Measurements from ENCODE around the gene PEX13. TPM values are rescaled to one million over a fixed set of nuclear protein-coding genes. Genes with fewer than 3 reads are reported as not detected.
"Not testable (repeated sequence)": the region's sequence is repeated elsewhere in the genome, so short reads cannot be mapped to it uniquely, and the experiment has no call there.

PEX13 gene
- total RNA-seq, 4 donors from 2014 or later, result 26.3 to 48.5 (median 42.1) TPM

GRCh38 chr2:61006486-61007105, 10.9 kb upstream of the PEX13 start:
- no peak overlapping the region for H3K27ac ChIP-seq
- no peak for ATAC-seq
- H3K9me3 ChIP-seq, result no peaks in the 10 kb centered on the region
- no peak overlapping the region for H3K4me3 ChIP-seq
- TF ChIP-seq CTCF (IDR thresholded peaks at IDR 0.05) (no peak), POLR2A (IDR thresholded peaks at IDR 0.05) (no peak), POLR2AphosphoS5 (IDR thresholded peaks at IDR 0.05) (no peak), EP300 (IDR thresholded peaks at IDR 0.05) (no peak)
- H3K27me3 ChIP-seq, result no peaks in the 10 kb centered on the region
- H3K36me3 ChIP-seq, result peaks cover 0 to 14% of the 10 kb centered on the region in 2 donors
- H3K4me1 ChIP-seq, result no peaks in the 10 kb centered on the region

- ATAC-seq, result no peak
- Histone ChIP-seq H3K27me3 (no peaks in the 10 kb centered on the region), H3K4me3 (no peak overlapping the region), H3K27ac (no peak overlapping the region), H3K36me3 (peaks cover 0 to 14% of the 10 kb centered on the region in 2 donors), H3K4me1 (no peaks in the 10 kb centered on the region), H3K9me3 (no peaks in the 10 kb centered on the region)
- TF ChIP-seq POLR2AphosphoS5 (IDR thresholded peaks at IDR 0.05) (no peak), CTCF (IDR thresholded peaks at IDR 0.05) (no peak), EP300 (IDR thresholded peaks at IDR 0.05) (no peak)
Measured at GRCh38 chr2:61009355-61009754, 8.2 kb upstream of the PEX13 start.

- no peak for ATAC-seq
- no peaks in the 10 kb centered on the region for H3K27me3 ChIP-seq
- H3K27ac ChIP-seq, result no peak overlapping the region
- no peaks in the 10 kb centered on the region for H3K9me3 ChIP-seq
- H3K4me1 ChIP-seq, result peaks cover 0 to 14% (median 0%) of the 10 kb centered on the region in 3 donors
- H3K4me3 ChIP-seq, result no peak overlapping the region
- H3K36me3 ChIP-seq, result peaks cover 0 to 14% of the 10 kb centered on the region in 2 donors
- WGBS, 2 donors (ENCODE audit: low coverage in 1 of 2), result 65 to 88% methylated on average over 1 of the region's 1 CpG
- TF ChIP-seq EP300 (IDR thresholded peaks at IDR 0.05), result no peak
- no peak for TF ChIP-seq POLR2A (IDR thresholded peaks at IDR 0.05)
- TF ChIP-seq CTCF (IDR thresholded peaks at IDR 0.05), result no peak
- no peak for TF ChIP-seq POLR2AphosphoS5 (IDR thresholded peaks at IDR 0.05)
Measured at GRCh38 chr2:61011678-61012077, 5.8 kb upstream of the PEX13 start.

GRCh38 chr2:61012303-61012702, 5.2 kb upstream of the PEX13 start:
- H3K36me3 ChIP-seq, result peaks cover 0 to 14% of the 10 kb centered on the region in 2 donors
- WGBS, 2 donors (ENCODE audit: low coverage in 1 of 2), result 40 to 100% methylated on average over 1 of the region's 2 CpGs
- not testable (repeated sequence) for H3K27ac ChIP-seq, H3K27me3 ChIP-seq, H3K9me3 ChIP-seq, ATAC-seq, H3K4me3 ChIP-seq
- peaks cover 0 to 15% (median 0%) of the 10 kb centered on the region in 3 donors for H3K4me1 ChIP-seq

GRCh38 chr2:61013382-61013781, 4.1 kb upstream of the PEX13 start:
- Histone ChIP-seq H3K4me1 (peaks cover 0 to 15% (median 0%) of the 10 kb centered on the region in 3 donors), H3K36me3 (peaks cover 0 to 8% of the 10 kb centered on the region in 2 donors), H3K9me3 (no peaks in the 10 kb centered on the region), H3K27me3 (no peaks in the 10 kb centered on the region), H3K4me3 (no peak overlapping the region), H3K27ac (no peak overlapping the region)
- no peak for TF ChIP-seq POLR2A (IDR thresholded peaks at IDR 0.05)
- TF ChIP-seq EP300 (IDR thresholded peaks at IDR 0.05), result no peak
- no peak for TF ChIP-seq CTCF (IDR thresholded peaks at IDR 0.05)
- TF ChIP-seq POLR2AphosphoS5 (IDR thresholded peaks at IDR 0.05), result no peak
- 60 to 83% methylated on average over 2 to 3 of the region's 3 CpGs for WGBS, 2 donors (ENCODE audit: low coverage in 1 of 2)
- no peak for ATAC-seq

Data from gastroesophageal sphincter (tissue), 4 donors.